Activated CD4-positive, CD25-positive, alpha-beta regulatory T cell treated with anti-CD3 and anti-CD28 coated beads, Interleukin-2, amount 50 U/mL, for 72 hours (primary cell): ENCODE measurements around the gene CEP152.
"Not testable (repeated sequence)": the region's sequence is repeated elsewhere in the genome, so short reads cannot be mapped to it uniquely, and the experiment has no call there.

Experiments
- DNase-seq: peaks from one replicate; pipeline ENCODE4 v3.0.0; 2021

Gene CEP152, protein sequence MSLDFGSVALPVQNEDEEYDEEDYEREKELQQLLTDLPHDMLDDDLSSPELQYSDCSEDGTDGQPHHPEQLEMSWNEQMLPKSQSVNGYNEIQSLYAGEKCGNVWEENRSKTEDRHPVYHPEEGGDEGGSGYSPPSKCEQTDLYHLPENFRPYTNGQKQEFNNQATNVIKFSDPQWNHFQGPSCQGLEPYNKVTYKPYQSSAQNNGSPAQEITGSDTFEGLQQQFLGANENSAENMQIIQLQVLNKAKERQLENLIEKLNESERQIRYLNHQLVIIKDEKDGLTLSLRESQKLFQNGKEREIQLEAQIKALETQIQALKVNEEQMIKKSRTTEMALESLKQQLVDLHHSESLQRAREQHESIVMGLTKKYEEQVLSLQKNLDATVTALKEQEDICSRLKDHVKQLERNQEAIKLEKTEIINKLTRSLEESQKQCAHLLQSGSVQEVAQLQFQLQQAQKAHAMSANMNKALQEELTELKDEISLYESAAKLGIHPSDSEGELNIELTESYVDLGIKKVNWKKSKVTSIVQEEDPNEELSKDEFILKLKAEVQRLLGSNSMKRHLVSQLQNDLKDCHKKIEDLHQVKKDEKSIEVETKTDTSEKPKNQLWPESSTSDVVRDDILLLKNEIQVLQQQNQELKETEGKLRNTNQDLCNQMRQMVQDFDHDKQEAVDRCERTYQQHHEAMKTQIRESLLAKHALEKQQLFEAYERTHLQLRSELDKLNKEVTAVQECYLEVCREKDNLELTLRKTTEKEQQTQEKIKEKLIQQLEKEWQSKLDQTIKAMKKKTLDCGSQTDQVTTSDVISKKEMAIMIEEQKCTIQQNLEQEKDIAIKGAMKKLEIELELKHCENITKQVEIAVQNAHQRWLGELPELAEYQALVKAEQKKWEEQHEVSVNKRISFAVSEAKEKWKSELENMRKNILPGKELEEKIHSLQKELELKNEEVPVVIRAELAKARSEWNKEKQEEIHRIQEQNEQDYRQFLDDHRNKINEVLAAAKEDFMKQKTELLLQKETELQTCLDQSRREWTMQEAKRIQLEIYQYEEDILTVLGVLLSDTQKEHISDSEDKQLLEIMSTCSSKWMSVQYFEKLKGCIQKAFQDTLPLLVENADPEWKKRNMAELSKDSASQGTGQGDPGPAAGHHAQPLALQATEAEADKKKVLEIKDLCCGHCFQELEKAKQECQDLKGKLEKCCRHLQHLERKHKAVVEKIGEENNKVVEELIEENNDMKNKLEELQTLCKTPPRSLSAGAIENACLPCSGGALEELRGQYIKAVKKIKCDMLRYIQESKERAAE (N-terminal part only)

DNA sequence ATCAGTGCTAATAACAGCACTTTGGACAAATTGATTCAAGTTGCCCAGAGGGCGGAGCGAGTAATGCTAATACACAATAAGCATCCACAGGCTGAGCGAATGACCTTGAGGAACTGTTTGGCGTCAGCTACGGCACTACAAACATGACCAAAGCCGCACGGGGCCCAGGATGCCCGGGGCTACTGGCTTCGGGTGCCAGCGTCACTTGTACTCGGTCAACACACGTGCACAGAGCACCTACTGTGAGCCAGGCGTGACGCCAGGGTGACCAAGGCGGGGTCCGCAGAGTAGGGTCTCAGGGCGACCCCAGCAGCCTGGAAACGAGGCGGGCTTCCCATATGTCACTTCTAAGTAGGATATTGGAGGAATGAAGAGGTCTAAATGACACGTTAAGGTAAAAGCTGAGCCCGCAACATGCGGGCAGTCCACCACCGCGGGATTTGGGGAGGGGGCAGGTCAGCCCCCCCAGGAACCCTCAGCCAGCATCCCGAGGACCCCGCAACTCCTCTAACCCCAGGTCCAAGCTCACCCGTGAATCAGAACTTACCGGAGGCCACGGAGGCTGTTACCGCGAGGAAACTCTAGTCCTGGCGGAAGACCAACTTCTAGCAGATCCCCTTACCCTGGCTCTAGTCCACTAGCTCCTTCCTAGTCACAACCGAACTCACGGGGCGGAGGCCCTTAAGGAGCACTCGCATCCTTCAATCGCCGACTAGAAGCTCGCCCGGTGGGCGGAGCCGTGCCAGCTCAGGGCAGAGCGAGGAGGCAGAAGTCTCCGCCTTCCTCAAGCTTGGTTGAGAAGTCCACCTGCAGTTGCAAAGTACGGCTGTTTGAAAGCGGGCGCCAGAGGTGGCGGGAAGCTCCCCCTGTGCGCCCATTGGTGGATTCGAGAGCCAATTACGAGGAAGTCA is at the start of gene CEP152:
CEP152 (minus strand) TSS at position 656 of the 911 bp plus-strand sequence. CDS start 5,420 bp downstream, outside the sequence.
- peak; percentile 96 for DNase-seq

DNA sequence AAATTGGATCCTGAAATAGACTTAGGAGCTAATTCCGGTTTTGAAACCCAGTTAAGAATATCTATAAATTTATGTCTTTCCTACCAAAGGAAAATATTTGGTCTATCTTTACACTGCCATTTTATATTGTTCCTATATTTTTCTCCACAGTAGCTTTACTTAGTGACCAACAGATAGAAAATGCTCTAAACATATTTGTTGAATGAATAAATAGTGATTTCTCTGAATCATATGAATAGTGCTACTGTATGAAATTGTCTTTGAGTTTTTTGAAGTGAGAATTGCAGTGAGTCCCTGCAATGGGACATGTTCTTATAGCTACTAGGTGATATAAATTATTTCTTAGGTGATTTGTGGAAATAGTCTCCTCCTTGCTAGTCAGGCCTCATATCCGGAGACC is 48.6 kb upstream of the CEP152 start:
- DNase-seq = no peak

DNA sequence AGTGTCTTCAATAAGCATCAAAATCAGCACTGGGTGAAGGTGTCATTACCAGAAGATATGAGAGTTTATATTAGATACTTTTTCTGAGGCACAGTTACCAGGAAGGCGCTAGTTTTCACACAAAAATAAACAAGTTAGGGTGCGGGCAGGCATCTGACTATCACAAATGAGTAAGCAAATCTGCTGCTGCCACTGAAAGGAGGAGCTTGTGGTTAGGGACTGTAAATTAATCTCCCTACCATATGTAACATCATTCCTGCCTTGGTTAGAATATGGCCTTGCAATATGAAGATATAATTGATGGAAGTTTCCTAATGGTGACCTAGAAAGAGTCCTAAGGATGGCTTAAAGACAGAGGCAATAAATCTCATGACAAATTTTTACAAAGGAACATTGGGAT is 47.5 kb upstream of the CEP152 start:
- no peak for DNase-seq

DNA sequence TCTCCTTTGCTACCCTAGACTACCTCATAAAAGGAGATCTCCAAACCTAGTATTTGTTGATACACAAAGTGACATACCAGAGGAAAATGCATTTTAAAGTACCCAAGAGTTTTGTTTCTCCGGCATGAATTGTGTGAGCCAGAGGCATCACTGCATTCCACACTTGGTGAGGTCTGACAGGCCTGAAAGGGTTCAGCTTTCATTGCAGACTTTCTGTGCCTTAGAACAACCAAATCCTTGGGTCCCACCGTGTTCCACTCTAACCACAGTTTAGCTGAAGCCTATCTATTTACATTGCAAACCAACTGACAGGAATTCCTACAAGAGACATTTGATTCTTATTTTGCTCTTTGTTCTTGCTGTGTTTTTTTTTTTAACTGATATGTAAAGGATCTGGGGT is 46.1 kb upstream of the CEP152 start:
- no peak for DNase-seq

DNA sequence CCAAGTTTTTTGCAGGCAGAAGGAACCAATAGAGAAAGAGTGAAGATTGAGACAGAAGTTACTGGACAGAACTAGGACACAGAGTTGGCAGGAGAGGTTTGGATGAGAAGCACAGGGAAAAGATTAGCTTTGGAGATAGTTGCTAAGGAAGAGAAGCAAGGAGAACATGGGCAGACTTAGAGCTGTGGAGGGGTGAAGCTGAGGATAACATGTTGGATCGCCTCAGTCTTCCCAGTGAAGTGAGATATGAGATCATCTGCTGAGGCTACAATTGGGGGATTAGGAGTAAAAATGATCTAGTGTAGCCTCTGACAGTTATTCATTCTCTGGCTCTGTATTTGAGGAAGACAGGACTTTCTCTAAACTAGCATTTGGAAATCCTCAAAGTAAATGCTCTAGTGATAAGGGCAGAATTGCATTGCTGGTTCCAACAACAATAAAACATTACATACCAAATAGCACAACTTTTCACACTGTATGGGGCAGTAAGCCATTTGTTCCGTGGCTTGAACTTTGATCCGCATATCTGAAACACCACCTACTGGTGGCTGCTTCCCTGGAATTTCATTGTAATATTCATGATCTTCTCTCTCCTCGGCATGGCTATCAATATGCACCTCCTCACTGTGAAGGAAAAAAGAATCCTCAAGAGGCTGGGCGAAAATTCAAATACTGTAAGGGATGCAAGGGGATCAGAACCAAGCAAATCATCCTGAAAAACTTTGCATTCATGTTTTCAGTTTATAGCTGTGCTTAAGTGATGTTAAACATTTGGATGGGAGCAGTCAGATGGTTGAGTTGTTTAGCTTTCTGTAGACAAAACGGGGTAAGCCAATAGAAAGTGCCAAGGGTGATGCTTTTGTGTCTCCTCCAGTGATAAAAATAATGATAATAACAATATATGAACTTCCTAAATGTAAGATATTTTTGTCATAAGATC is 44.9 kb upstream of the CEP152 start:
- DNase-seq = no peak

DNA sequence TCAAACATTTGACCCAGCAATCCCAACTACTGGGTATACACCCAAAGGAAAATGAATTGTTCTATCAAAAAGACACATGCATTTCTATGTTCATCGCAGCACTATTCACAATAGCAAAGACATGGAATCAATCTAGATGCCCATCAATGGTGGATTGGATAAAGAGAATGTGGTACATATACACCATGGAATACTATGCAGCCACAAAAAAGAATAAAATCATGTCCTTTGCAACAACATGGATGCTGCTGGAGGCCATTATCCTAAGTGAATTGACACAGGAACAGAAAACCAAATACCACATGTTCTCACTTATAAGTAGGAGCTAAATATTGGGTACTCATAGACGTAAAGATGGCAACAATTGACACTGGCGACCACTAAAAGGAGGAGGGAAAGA is 43.6 kb upstream of the CEP152 start:
- DNase-seq = not testable (repeated sequence)

DNA sequence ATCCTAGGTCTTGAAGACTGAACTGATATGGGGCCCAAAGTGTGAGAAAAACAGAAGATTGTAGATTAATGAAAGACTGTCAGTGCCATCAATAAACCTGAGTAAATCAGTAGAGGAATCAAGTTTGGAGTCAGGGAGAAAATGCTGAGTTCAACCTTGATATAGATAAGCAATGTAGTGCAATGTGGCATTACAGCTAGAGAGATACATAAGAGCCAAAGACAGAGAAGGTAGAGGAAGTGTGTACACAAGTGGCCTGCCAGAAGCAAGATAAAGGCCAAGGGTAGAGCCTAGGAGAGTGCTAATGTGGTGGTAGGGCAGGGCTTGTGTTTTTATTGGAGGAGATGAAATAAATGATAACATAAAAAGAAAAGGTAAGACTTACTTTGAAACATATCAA is 41.1 kb upstream of the CEP152 start:
- no peak for DNase-seq

DNA sequence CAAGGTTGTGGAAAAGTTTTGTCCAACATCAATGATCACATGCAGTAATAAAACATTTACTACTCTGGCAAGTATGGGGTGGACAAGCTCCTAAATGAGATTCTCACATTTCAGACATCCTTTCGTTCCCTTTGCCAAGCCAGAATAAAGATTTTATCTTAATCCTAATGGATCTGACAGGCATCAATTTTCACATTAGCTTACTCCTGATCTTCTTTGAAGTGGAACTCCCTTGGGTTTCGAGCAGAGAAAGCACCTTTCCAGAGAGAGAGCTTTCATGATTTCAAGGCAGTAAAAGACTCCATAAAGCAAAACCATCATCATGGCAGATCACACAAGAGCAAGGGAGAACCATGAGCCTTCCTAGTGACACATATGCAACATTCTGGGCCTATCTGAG is 39.8 kb upstream of the CEP152 start:
- DNase-seq = no peak

DNA sequence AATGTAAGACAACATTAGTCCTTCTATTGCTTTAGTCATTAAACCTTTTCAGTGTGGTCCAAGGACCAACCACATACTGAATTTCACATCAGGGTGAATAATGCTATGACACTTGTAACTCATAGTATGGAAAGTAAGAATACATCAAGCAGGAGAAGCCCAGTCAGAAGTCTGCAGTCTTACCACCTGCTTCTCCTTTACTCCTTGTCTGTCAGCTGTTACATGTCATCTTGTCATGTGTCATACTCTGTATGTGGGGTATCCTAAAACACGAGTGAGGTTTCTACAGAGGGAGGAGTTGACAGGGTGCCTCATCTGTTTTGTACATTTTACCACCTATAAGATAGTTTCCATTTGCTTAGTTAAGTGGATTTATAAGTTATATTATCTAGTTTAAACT is 34.3 kb upstream of the CEP152 start:
- no peak for DNase-seq

DNA sequence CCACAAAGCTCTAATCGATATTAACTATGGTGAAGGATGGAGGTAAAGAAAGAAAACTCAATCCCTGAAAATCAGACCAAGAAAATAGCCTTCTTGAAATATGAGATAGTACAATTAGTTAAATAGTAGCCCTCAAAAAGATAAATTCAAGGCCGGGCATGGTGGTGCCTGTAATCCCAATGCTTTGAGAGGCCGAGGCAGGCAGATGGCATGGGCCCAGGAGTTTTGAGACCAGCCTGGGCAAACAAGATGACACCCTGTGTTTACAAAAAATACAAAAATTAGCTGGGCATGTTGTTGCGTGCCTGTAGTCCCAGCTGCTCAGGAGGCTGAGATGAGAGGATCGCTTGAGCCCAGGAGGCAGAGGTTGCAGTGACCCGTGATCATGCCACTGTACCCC is 31.6 kb upstream of the CEP152 start:
- DNase-seq = no peak

DNA sequence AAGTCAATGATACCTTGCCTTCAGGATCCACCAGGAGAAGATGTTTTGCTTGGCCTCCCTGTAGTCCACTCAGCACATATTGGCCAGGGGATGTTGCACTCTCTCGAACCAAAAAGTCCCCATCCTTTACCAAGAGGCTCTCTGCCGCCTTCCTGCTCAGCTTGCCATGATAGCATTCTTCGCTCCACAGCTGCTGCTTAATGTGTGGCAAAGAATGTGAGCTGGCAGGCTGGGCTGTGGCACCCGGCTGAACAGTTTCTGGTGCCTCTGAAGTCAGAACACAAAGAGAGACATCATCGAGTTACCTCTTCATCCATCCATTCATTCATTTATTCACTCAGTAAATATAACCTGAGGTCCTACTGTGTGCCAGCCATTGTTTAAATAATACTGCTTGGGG is 23.9 kb upstream of the CEP152 start:
- no peak for DNase-seq

DNA sequence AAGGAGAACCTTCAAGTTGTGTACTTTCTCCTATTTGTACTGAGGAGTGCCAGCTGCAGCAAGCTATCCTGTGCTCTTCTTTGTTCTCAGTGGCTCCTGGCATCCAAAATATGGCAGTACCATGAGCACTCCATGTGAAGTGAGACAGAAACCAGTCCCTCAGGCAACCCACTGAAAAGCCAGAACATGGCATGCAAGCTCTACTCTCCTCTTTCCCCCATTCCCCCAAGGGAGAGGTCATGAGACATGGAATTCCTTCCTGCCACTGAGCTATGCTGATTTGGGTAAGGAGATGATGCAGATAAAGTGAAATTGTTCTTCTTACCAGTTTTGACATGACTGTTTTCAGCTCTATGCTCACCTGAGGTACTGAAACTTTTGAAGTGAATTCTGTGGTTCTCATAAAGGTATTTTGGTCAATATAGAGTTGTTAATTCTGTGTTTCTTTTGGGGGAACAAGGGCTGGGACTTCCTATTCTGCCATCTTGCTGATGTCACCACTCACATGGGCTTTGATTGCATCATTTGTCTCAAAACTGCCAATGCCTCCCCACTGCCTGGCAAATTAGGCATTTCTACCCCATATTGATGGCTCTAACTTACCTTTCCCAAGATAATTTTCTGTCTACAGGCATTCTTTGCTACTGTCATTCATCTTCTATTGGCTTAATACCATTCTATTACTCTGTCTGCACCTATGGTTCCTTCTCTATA is 22.8 kb upstream of the CEP152 start:
- DNase-seq = no peak

DNA sequence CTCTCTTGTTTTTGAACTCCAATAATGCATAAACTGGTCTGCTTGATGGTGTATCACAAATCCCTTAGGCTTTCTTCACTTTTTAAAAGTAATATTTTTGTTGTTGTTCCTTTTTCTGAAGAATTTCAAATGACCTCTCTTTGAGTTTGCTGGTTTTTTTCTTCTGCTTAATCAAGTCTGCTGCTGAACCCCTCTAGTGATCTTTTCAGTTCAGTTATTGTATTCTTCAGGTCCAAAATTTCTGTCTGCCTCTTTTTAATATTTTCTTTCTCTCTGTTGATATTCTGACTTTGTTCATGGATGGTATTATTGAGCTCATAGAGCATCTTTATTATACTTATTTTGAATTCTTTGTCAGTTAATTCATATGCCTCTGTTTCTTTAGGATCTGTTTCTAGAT is 21.8 kb upstream of the CEP152 start:
- DNase-seq = no peak

DNA sequence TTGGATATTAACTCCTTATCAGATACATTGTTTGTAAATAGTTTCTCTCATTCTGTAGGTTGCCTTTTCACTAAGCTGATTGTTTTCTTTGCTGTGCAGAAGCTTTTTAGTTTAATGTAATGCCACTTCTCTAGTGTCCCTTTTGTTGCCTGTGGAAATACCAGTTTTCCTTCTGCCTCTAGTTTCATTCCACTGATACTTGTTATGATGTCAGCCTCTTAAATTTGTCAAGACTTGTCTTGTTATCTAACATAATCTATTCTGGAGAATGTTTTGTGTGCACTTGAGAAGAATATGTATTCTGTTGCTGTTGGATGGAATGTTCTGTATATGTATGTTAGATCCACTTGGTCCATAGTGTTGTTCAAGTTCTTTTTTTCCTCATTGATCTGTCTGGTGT is 18.0 kb upstream of the CEP152 start:
- no peak for DNase-seq

DNA sequence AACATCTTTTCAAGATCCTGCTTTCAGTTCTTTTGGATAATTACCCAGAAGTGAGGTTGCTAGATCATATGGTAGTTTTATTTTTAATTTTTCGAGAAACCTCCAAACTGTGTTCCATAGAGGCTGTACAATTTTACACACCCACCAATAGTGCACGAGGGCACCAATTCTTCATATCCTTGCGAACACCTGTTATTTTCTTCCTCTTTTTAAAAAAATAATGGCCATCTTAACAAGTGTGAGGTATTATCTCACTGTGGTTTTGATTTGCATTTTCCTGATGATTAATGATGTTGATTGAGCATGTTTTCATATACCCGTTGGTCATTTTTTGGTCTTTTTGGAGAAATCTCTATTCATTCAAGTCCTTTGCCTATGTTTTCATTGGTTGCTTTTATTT is 17.6 kb upstream of the CEP152 start:
- no peak for DNase-seq

DNA sequence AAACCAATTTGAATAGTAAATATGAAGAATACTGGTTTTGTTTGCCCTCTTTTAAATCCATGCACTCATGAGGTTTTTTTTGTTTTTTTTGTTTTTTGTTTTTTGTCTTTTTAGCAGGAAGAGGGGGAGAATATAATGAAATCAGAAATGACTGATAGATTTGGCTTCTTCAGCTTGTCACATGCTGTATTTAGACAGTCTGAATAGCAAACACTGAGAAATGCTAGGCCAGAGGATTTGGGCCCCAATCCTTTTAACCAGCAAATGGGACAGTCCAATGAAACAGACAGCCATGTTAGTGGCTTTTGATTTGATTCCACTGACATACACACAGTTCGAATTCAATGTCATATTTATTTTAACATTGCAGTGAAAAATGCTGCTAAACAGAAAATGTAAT is 14.2 kb upstream of the CEP152 start:
- DNase-seq = no peak

DNA sequence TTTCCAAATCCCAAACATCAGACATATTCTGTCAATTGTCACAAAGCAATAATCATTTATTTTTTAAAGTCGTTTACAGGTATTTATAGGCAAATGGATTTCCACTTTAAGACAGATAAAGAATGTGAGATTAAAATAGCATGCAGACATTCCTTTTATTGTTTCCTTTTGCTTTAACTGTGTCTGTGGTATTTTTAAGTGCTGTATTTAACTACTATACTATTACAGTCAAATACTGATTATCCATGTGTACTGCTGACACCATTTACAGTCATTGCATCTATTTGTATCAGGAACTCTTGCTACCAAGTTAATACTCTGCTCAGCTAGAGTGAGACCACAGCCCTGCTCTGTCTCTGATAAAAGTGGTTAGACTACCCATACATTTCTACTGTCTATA is 12.8 kb upstream of the CEP152 start:
- no peak for DNase-seq

DNA sequence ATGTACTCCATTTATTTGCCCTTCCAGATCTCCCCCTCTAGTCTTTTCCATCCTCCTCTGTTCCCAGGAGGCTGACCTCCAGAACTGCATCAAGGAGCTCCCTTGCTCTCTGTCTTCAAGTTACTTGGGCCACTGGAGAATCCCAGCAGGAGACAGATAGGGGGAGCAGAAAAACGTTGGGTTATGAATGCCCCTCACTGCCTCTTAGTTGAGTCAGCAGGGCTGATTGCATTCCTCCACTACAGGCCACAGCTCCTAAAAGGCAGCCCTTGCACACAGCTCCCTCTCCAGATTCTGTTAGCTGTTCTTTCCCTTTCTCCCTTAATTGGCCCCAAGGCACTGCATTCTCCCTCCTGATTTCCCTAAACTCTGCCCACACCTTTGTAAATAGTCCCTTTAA is 12.4 kb upstream of the CEP152 start:
- DNase-seq = no peak

DNA sequence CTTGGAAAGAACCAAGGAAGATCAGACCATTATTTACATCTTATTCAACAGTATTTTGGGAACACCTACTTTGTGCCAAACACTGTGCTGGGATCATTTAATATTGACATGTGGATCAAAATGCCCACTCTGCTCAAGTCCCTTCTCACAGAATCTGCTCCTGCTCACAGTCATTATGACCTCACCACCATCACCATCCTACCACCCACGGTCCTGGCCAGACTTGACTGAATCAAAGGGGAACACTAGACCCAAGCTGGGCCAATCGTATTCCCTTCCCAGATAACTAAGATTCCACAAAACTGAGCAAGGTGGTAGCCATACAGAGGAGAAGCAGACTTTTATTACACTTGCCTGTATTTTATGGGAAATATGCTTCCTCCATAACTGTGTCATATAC is 3.4 kb upstream of the CEP152 start:
- DNase-seq = no peak

DNA sequence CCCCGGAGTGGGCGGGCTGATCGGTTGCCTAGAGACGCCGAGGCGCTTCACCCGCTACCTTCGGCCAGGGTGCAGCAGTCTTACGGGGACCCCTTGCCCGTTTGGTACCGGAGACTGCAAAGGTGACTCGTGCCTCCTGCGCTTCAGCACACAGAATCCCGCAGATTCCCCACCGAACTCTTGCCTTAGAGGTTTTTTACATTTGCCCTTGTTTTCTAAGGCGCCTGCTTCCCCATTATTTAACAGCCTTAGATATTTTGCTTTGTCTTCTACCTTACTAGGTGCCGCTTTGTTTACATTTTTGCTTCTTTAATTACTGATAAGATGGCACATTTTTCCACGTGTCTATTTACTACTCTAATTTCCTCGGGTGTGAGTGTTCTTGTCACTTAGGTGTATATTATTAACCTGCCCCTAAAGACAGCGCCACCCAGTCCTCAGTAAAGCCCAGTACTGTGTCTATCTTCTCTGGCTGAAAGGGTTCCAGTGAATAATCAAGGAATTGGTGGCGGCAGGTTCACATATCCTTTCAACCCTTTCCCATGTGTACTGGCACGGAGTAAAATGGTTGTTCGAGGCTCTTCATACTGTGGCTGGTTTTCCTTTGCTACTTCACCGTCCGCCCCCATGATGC is 573 bp upstream of the CEP152 start:
- DNase-seq = no peak
